NCI-H1092 treated with DMSO at 0.1 percent for 48 hours (cell line): ENCODE measurements around the gene LAMTOR4.
"Not testable (repeated sequence)": the region's sequence is repeated elsewhere in the genome, so short reads cannot be mapped to it uniquely, and the experiment has no call there.

Experiments
- DNase-seq: peaks from one replicate; lab custom pipeline; 2025; lab: John Stamatoyannopoulos, UW

The LAMTOR4 gene

DNA sequence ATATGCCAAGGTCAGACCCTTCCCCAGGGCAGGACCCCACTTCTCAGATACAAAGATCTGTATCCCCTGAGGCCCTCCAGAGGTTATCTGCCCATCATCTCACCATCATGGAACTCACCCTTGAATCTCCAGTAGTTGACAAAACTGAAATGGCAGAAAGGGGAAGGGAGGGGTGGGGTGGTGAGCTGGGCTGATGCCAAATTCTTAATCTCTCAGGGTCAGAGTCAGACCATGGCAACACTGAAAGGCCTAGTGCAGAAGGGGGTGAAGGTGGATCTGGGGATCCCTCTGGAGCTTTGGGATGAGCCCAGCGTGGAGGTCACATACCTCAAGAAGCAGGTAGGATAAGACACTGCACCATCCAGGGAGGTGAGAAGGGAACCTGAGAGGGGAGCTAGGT lies 26.1 kb upstream of the LAMTOR4 start:
- DNase-seq = no peak

DNA sequence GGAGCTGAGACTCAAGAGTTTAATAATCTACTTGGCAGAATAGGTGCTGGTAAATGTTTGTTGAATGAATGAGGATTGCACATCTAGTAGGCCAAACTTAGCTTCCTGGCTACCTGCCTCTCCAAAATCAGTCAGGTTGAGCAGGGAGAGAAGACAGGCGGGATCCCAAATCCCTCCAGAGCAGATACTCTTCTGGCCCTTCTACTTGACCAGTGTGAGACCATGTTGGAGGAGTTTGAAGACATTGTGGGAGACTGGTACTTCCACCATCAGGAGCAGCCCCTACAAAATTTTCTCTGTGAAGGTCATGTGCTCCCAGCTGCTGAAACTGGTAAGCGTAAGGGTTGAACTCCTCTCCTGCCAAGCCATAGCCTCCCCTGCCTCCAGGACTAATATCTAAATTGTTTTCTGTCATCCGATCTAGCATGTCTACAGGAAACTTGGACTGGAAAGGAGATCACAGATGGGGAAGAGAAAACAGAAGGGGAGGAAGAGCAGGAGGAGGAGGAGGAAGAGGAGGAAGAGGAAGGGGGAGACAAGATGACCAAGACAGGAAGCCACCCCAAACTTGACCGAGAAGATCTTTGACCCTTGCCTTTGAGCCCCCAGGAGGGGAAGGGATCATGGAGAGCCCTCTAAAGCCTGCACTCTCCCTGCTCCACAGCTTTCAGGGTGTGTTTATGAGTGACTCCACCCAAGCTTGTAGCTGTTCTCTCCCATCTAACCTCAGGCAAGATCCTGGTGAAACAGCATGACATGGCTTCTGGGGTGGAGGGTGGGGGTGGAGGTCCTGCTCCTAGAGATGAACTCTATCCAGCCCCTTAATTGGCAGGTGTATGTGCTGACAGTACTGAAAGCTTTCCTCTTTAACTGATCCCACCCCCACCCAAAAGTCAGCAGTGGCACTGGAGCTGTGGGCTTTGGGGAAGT lies 24.2 kb upstream of the LAMTOR4 start:
- DNase-seq = no peak

DNA sequence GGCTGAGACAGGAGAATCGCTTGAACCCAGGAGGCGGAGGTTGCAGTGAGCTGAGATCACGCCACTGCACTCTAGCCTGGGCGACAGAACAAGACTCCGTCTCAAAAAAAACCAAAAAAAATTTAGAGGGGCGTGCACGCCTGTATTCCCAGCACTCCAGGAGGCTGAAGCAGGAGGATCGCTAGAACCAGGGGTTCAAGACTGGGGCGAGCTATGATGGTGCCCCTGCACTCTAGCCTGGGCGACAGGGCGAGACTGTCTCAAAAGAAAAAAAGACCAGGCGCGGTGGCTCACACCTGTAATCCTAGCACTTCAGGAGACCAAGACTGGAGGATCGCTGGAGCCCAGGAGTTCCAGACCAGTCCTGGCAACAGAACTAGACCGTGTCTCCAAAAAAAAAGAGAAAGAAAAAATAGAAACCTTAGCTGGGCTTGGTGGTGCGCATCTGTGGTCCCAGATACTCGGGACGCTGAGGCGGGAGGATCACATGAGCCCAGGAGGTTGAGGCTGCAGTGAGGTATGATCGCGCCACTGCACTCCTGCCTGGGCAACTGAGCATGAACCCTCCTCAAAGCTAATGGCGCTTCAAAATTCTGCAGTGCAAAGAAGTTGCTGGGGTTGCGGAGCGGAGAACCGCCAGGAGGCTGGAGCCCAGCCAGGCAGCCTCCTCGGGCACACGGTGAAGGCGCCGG lies 22.3 kb upstream of the LAMTOR4 start:
- peak; percentile 77 for DNase-seq

DNA sequence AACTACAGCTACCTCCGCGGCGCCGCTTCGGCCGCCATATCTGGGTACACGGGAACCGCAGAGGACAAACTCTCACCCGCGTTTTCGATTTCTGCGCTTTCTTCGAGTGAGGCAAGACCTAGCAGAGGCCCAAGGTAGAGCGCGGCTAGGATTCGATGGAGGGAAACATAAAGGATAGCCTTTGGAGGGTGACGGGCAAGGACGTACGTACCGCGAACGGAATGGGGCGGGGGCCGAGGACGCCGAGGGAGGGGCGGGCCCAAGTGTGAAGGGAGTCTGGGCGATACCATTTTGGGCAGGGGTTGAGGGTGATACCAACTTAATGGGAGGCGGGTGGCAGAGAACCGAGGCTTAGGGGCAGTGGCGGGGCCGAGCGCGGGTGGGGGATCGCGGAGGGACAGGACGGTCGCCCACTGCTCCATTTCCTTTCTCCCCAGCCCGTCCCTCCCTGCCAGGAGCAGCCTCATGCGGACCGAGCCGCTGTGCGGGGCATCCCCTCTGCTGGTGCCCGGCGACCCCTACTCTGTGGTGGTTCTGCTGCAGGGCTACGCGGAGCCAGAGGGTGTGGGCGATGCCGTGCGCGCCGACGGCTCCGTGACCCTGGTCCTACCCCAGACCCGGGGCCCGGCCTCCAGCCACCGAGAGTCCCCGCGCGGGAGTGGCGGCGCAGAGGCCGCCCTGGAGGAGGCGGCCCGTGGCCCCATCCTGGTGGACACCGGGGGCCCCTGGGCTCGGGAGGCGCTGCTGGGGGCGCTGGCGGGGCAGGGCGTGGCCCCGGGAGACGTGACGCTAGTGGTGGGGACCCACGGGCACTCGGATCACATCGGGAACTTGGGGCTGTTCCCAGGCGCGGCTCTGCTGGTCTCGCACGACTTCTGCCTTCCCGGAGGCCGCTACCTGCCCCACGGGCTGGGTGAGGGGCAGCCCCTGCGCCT lies 21.5 kb upstream of the LAMTOR4 start, which contains the start of gene MBLAC1:
Gene MBLAC1 (plus strand): TSS at position 37 of the 935 bp plus-strand sequence. CDS start 429 bp downstream, at position 466.
- peak; percentile 94 for DNase-seq

DNA sequence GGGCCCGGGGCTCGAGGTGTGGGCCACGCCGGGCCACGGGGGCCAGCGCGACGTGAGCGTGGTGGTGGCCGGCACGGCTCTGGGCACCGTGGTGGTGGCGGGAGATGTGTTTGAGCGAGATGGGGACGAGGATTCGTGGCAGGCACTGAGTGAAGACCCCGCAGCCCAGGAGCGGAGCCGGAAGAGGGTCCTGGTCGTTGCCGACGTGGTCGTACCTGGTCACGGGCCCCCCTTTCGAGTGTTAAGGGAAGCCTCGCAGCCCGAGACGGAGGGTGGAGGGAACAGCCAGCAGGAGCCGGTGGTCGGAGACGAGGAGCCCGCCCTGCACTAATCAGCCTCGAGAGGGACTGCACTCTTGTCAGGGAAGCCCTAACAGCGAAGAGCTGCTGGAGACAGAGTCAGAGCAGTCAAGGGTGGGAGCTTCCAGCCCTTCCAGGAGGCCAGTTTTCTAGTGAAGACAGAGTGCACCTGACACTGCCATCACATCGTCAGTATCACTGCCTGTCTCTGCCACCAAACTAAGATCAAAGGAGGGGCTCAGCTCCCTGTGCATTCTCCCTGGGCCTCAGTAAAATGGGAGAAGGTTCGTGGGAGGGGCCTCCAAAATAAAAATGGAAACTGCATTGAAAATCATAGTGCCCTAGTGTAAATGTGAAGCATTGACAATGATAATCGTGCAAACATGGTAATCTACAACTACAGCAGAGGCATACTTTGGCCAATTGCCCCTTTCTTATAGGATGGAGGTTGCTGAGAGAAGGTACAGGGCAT lies 20.7 kb upstream of the LAMTOR4 start:
- no peak for DNase-seq

DNA sequence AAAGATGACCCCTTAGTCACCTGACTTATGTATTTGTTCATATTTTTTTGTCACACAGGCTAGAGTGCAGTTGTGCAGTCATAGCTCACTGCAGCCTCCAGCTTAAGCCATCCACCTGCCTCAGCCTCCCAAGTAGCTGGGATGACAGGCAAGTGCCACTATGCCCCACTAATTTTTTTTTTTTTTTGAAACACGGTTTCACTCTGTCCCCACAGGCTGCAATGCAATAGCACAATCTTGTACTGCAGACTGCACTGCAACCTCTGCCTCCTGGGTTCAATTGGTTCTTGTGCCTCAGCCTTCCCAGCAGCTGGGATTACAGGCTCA lies 20.1 kb upstream of the LAMTOR4 start:
- DNase-seq = no peak

DNA sequence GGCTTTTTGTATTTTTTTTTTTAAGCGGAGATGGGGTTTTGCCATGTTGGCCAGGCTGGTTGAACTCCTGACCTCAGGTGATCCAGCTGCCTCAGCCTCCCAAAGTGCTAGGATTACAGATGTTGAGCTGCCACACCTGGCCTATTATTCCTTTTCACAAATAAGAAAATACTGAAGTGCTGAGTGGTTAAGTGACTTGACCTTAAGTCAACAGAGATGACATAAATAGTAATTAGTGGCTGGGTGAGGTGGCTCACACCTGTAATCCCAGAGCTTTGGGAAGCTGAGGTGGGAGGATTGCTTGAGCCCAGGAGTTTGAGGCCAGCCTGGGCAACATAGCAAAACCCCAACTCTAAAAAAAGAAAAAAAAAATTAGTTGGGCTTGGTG lies 18.5 kb upstream of the LAMTOR4 start:
- DNase-seq = not testable (repeated sequence)

DNA sequence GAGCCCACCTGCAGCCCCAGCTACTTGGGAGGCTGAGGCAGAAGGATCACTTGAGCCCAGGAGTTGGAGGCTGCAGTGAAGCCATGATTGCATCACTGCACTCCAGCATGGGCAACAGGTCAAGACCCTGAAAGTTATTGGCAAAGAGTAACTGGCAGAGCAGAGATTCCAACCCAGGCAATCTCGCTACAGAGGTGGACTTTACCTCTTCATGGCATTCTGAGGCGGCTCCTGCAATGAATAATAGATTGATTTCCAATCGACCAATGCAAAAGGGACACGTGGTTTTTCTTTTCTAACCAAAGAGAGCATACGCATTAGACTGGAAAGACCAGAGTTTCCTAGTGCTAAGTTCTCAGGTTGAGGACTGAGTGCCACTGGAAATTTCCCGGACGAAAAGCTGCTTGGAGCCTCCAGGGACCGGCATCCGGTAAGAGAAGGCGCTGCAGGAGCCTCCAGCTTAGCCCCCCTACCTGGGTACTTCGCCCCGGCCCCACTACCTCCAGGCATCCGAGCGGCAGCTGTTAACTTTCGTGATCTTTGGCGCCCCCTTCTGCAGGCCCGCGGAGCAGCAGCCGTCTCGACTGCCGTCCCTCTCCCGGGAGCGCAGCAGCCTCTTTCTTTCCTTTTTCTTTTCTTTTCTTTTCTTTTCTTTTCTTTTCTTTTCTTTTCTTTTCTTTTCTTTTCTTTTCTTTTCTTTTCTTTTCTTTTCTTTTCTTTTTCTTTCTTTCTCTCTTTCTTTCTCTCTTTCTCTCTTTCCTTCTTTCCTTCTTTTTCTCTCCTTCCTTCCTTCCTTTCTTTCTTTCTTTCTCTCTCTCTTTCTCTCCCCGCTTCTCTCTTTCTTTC lies 17.9 kb upstream of the LAMTOR4 start:
- DNase-seq = peak; percentile 80

DNA sequence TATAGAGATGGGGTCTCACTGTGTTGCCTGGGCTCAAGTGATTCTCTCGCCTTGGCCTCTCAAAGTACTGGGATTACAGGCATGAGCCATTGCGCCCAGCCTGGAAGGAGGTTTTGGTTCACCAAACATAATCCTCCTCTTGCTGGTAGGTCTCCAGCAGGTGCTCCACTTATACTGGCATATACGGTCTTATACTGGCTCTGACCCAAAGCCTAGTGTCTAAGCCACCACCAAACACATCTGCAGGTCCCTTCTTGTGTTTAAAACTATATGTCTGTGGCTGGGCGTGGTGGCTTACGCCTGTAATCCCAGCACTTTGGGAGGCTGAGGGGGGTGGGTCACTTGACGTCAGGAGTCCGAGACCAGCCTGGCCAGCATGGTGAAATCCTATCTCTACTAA lies 16.6 kb upstream of the LAMTOR4 start:
- DNase-seq = peak; percentile 10

DNA sequence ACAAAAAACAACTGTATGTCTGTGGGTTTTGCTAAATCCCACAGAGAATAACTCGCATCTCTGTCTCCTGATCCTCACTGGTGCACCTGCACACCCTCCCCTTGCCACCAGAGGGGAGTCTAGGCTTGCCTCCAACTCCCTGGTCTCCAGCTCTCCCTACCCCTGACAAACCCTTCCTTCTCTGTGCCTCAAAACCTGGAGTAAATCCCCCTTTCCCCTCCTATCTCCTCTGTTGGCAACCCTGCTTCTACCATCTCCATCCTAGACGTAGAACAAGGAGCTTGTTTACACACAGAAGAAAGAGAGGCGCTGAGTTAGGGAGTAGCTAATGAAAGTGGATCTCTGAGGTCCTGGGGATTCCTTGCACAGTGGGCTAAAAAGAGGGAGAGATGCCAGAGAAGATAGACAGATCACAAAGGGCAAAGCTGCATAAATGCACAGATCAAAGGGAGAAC lies 16.0 kb upstream of the LAMTOR4 start:
- DNase-seq = peak; percentile 62

DNA sequence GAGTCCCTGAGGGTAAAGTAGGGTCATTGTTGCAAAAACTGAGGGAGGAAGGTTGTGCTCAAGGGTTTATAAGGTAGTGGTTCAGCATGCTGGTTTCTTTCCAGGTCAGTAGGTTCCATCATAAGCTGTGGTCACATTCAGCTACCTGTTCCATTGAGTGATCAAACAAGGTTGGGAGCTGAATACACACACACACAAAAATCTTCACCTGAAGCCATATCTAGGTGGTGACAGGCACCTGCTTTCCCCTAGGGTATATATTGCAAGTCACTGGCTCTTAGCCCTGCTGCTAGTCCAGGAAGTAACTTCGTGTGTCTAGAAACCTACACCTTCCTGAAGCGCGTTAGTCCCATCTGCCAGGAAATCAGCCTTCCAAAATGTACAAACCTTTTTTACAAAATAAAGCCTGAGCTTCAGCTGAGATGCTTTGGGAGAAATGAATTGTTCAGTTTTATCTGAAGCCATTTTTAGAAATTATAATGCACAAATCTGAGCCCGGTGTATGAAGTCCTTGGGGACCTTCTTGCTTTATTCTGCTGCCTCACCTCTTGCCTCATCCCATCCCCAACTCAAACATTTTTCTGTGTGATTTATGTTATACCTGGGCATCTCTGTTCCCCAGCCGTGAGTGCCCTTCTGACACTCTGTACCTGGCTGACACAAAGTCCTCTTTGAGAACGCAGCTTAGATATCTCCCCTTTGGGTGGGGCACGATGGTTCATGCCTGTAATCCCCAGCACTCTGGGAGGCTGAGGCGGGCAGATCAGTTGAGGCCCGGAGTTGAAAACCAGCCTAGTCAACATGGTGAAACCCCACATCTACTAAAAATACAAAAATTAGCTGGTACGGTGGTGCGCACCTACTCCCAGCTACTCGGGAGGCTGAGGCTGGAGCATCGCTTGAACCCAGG lies 10.6 kb upstream of the LAMTOR4 start:
- DNase-seq = no peak

DNA sequence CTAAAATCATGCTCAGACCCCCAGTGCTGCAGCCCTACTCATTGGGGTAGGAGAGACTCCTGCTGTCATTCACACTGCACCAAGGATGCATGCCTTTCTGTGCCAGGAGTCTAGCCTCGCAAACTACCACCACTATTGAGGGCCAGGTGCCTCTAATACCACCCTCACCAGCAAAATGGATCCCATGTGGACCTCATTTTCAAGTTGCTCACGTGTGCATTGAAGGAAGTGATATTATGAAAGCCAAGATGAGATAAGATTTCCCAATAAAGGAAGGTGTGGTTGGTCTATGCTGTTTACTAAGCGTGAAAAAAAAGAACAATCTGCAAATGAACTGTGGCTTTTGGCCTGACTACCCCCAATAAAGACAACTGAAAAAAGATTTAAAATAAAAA lies 7.2 kb upstream of the LAMTOR4 start:
- no peak for DNase-seq

DNA sequence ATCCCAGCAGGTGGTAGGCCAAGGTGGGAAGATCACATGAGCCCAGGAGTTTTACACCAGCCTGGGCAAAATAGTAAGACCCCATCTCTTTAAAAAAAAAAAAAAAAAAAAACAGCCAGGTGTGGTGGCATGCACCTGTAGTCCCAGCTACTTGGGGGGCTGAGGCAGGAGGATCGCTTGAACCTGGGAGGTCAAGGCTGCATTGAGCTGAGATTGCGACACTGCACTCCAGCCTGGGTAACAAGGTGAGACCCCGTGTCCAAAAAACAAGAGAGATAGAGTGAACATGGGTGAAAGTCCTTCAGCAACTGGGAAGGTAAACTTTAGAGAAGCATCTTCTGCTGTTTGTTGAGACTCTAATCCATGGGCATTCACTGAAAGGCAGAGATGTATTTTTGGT lies 6.3 kb upstream of the LAMTOR4 start:
- DNase-seq = no peak

DNA sequence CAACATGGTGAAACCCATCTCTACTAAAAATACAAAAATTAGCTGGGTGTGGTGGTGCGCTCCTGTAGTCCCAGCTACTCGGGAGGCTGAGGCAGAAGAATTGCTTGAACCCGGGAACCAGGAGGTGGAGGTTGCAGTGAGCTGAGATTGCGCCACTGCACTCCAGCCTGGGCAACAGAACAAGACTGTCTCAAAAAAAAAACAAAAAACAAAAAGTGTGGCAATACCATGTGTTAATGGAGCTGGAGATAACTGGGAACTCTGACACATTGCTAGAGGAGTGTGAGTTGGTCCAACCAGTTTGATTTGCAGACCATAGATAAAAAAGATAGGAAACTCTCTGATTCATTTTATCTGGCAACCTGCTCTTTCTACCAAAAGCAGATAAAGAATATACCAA lies 2.4 kb upstream of the LAMTOR4 start:
- DNase-seq = not testable (repeated sequence)

DNA sequence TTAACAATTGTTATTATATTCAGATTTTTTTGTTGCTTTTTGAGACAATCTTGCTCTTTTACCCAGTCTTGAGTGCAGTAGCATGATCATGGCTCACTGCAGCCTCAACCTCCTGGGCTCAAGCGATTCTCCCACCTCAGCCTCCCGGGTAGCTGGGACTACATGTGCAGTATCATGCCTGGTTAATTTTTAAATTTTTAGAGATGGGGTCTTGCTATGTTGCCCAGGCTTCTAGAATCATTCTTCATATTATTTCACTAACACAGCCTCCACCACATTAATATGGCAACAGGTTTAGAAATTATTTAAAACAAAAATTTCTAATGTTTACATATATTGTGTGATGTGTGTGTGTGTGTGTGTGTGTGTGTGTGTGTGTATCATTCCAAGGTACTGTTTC lies 1.4 kb upstream of the LAMTOR4 start:
- DNase-seq = no peak

DNA sequence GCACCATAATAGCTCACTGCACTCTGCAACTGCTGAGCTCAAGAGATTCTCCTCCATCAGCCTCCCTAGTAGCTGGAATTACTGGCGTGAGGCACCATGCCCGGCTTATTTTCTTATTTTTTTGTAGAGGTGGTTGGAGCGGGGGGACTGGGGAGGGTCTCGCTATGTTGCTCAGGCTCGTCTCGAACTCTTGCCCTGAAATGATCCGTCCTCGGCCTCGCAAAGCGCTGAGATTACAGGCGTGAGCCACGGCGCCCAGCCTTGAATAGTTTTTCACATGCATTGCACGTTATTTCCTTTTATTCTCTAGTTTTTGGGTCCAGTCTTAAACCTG lies 526 bp upstream of the LAMTOR4 start:
- DNase-seq = no peak

DNA sequence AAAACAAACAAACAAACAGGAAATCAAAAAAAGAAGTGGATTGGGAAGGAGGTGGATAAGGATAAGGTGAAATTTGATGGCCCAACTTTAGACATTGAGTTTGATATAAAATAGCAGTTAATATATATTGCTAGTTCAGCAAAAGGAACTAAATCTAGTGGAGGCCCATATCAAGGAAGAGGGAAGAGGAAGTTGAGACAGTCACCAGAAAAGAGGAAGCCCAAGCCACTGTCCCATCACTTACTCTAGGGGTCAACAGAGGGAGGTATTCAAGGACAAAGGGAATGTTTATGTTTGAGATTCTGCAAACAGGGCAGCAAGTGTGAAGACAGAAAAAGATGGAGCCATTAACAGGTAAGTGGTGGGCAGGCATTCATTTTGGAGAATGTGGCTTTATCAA lies 3.7 kb downstream of the LAMTOR4 start:
- no peak for DNase-seq

DNA sequence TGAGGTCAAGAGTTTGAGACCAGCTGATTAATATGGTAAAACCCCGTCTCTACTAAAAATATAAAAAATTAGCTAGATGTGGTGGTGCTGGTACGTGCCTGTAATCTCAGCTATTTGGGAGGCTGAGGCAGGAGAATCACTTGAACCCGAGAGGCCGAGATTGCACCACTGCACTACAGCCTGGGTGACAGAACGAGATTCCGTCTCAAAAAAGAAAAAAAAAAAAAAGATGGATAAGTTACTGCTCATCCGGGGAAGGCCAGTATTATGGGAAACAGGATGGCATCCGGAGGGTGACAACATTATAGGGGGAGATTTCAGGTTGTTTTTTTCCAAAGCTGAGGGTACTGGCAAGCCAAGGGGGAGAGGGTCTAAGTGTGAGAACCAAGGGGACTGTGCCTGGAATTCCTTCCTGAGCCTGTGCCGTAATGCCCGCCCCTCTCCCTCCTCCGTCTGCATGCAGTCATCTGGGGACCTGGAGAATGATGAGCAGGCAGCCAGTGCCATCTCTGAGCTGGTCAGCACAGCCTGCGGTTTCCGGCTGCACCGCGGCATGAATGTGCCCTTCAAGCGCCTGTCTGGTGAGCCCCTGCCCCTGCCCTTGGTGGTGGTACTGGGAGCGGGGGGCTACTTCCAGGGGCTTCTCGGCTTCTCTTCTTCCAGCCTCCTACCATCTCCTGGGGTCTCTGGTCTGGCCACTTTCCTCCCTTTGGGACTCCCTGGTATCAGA lies 4.4 kb downstream of the LAMTOR4 start:
- DNase-seq = no peak
